NCI-H774 (cell line): Measurements from ENCODE around the gene NFKBIL1.

ENCODE experiments used
- DNase-seq: peaks from one replicate; lab custom pipeline; 2025; lab: John Stamatoyannopoulos, UW

Gene NFKBIL1

GRCh38 chr6:31559958-31560696, 12.7 kb downstream of the NFKBIL1 start:
- DNase-seq = no peak

- DNase-seq = no peak
Measured at GRCh38 chr6:31560697-31561058, 13.3 kb downstream of the NFKBIL1 start.

GRCh38 chr6:31567531-31568370, 20.3 kb downstream of the NFKBIL1 start:
- no peak for DNase-seq

- DNase-seq = no peak
Measured at GRCh38 chr6:31568537-31568961, 21.1 kb downstream of the NFKBIL1 start.

- DNase-seq = no peak
Measured at GRCh38 chr6:31569861-31570536, 22.6 kb downstream of the NFKBIL1 start.

- DNase-seq = no peak
Measured at GRCh38 chr6:31572041-31572911, 24.9 kb downstream of the NFKBIL1 start, which contains the start of gene LTA. Gene LTA, plus strand, starts transcription at chr6:31572289. Its CDS starts 454 bp downstream, at chr6:31572743.

- no peak for DNase-seq
Measured at GRCh38 chr6:31573239-31574105, 26.1 kb downstream of the NFKBIL1 start.

GRCh38 chr6:31574106-31575061, 27.0 kb downstream of the NFKBIL1 start:
- DNase-seq = no peak

- no peak for DNase-seq
Measured at GRCh38 chr6:31575335-31575901, 28.0 kb downstream of the NFKBIL1 start, which contains the start of gene TNF. Gene TNF, plus strand, starts transcription at chr6:31575565. Its CDS starts 177 bp downstream, at chr6:31575742.

GRCh38 chr6:31575952-31576685, 28.7 kb downstream of the NFKBIL1 start:
- DNase-seq = no peak

GRCh38 chr6:31576897-31577578, 29.6 kb downstream of the NFKBIL1 start:
- DNase-seq = no peak

GRCh38 chr6:31577579-31577966, 30.2 kb downstream of the NFKBIL1 start:
- DNase-seq = no peak

GRCh38 chr6:31578184-31579118, 31.0 kb downstream of the NFKBIL1 start:
- DNase-seq = no peak

- no peak for DNase-seq
Measured at GRCh38 chr6:31579119-31579505, 31.7 kb downstream of the NFKBIL1 start.

- no peak for DNase-seq
Measured at GRCh38 chr6:31579546-31580437, 32.4 kb downstream of the NFKBIL1 start.

- DNase-seq = no peak
Measured at GRCh38 chr6:31580438-31580740, 33.0 kb downstream of the NFKBIL1 start.
